Putamen (tissue), 1 donor: Measurements from ENCODE around the gene RNF41.
"Not testable (repeated sequence)": the region's sequence is repeated elsewhere in the genome, so short reads cannot be mapped to it uniquely, and the experiment has no call there.

Experiments
- DNase-seq: peaks from one replicate; pipeline ENCODE4 v3.0.0-alpha.2; 2016; ENCODE audit warnings: low spot score

RNF41 gene

GRCh38 chr12:56208006-56208405, 13.7 kb downstream of the RNF41 start:
- DNase-seq: no peak

DNA sequence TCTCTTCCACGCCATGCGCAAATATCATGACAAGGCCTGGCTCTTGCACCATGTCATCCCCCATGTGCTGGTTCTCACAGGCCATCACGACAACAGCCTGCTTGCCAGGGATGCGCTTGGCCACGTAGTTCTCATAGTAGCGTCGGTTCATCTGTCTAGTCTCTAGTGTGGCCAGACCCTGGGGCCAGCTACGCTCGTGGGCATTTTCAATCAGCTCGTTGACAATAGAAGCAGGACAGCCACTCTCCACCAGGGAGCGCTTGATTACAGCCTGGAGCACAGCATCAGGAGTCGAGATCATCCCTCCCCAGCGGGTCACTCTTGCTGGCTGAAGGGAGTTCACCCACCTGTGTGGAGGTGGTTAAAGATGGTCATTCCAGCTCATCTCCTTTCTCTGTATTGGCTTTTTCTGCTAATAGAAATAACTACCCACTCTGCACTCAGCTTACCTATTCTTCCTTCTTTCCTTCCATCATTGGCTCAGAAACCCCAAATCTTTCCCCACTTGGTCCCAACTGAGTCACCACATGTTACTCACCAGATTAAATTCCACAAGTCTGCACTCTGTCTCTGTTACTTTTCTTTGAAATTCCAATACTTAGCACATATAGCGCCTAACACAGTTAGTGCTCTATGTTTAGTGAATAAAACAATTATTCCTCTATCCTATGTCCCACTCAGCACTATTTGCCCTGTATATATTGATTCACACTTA, 15.1 kb downstream of the RNF41 start:
- DNase-seq: no peak

- no peak for DNase-seq
Observed at GRCh38 chr12:56205445-56205844, 16.3 kb downstream of the RNF41 start.

- no peak for DNase-seq
Observed at GRCh38 chr12:56204275-56204674, 17.4 kb downstream of the RNF41 start.

- DNase-seq: no peak
Observed at GRCh38 chr12:56202838-56203237, 18.9 kb downstream of the RNF41 start.

DNA sequence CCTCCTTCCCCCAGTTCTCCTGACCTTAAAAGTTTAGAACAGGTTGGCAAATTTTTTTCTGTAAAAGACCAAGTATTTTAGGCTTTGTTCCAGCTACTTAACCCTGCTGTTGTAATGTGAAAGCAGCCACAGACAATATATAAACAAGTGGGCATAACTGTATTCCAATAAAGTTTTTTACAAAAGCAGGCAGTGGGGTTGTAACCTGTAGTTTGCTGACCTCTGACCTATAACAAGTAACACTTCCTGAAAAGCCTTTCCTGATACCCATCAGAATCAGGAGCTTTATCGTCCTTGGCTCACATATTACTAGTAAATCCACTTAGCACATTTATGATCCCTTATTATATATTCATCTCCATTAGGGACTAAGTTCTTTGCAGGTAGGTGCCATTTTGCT, 19.4 kb downstream of the RNF41 start:
- no peak for DNase-seq

- DNase-seq: no peak
Observed at GRCh38 chr12:56198836-56199235, 22.9 kb downstream of the RNF41 start.

DNA sequence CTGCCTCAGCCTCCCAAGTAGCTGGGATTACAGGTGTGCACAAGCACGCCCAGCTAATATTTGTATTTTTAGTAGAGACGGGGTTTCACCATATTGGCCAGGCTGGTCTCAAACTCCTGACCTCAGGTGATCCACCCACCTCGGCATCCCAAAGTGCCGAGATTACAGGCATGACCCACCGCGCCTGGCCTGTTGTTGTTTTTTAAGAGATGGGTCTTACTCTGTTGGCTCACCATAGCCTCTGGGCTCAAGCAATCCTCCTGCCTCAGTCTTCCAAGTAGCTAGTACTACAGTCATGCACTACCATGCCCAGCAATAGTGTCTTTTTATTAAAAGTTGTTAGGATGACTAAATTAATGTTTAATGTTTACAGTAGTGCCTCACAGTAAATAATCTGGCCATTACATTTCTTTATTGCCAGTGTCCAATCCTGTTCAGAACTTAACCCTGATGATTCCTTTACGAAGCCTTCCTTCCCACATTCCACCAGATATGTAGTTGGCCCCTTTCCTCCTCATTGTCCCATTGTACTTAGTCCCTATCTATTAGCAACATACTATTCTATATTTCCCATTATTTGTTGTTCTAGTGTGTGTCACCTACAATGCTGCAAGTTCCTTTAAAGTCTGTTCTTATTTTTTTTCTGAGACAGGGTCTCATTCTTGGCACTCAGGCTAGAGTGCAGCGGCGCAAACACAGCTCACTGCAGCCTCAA, 23.6 kb downstream of the RNF41 start:
- DNase-seq: no peak

GRCh38 chr12:56196818-56197550, 24.7 kb downstream of the RNF41 start:
- DNase-seq: not testable (repeated sequence)

GRCh38 chr12:56193025-56193578, 28.6 kb downstream of the RNF41 start:
- peak; percentile 78 for DNase-seq

- no peak for DNase-seq
Observed at GRCh38 chr12:56192582-56192981, 29.1 kb downstream of the RNF41 start.

DNA sequence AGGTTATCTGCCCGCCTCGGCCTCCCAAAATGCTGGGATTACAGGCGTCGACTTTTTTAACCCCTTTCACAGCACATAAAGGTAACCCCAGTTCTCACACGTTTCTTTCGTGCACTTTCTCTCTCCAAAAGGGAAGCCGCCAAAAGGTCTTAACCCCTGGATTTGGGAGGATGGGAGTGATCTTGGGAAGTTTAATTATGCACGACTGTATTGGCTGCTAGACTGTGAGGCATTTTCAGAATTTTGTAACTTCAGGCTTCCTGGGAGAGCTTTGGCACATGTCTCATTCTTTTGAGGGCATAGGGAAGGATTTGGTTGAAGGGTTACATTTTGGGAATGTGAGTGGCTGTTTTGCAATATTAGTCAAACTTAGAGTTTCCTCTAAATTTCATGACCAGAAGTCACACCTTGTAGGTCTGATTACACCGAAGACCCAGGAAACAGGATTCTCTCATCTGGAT, 31.0 kb downstream of the RNF41 start:
- DNase-seq: no peak

DNA sequence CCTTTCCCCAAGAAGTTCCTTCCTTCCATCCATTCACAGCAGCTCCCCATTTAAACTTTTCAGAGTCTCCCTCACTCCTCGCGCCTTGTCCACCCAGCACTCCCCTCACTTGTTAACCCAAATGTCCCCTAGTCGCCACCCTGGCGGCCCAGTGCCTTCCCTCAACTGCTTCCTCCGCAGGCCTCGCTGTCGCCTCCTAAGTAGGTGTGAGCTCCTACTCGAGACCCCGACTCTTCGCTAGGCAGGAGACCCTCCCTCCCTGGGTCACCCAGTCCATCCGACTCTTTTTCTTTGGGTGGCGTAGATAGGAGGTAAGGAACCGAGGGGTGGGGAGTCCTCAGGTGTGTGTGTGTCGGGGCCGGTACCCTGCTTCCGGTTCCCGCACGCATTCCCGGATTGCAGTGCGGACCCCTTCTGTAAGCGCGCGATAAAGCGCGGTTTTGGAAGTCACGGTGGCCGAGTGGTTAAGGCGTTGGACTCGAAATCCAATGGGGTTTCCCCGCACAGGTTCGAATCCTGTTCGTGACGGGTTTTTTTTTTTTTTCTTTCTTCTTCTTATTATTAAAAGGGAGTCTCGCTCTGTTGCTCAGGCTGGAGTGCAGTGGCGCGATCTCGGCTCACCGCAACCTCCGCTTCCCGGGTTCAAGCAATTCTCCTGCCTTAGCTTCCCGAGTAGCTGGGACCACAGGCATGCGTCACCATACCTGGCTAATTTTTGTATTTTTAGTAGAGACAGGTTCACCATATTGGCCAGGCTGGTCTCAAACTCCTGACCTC, 31.6 kb downstream of the RNF41 start:
- DNase-seq: peak; percentile 86

- peak; percentile 81 for DNase-seq
Observed at GRCh38 chr12:56189099-56189917, 32.4 kb downstream of the RNF41 start, which contains the start of gene SMARCC2. Gene SMARCC2, minus strand, starts transcription at chr12:56189483. Its CDS starts 22 bp downstream, at chr12:56189461.

GRCh38 chr12:56188778-56189098, 33.0 kb downstream of the RNF41 start:
- DNase-seq: peak; percentile 13

- peak; percentile 3 for DNase-seq
Observed at GRCh38 chr12:56188131-56188777, 33.5 kb downstream of the RNF41 start.

DNA sequence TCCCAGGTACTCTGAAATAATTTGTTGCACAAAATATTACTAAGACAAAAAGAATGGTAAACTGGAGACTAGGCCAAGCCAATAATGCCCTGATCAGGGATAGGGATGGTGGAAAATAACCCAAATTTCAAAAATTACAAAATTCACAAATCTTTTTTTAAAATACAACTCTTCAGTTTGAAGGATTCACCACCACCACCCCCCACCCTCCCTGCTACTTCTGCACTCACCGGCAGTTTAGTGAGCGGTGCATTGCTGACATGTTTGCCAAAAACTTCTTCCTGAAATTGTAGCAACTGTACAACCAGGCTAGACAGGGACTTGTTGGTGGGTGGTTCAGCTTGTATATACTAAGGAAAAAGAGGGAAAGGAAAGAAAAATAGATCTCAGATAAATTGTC, 34.8 kb downstream of the RNF41 start:
- DNase-seq: no peak

- no peak for DNase-seq
Observed at GRCh38 chr12:56178347-56178746, 43.4 kb downstream of the RNF41 start.

DNA sequence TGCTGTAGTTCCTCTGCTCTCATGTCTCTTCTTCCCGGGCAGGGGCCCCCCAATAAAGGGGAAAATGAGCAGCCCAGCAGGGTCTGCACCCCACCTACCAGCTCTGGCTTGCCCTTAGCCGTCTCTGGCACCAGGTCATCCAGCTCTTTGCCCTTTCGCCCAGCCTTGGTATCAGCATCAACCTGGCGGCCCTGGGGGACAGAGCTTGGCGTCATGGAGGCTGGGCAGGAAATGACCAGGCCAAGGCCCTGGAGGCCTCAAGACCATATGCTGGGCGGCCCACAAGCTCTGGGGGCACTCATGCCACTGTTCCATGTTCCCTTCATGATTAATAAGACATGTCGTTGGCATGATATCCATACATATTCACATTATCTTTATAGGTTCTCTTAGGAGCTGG, 48.9 kb downstream of the RNF41 start:
- no peak for DNase-seq

DNA sequence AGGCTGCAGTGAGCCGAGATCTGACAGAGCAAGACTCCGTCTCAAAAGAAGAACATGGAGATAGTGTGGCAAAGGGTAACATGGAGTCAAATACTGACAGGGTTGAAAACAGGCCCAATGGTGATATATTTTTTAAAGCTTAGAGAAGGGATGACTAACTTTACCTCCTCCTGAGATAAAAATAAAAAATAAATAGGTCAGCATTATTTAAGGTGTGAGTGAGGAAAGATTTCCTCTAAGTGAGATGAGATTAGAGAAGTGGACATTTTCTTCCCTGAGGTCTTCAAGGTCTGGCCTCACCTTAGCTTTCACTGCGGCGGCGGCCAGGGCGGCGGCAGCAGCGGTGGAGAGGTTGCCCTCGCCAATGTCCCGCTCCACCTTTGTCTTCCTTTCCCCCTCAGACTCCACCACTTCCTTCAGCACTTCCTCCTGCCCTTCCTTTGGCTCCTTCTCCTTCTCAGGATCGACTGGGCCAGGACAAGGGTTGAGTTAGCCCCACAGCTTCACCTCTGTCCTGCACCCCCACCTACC, 52.4 kb downstream of the RNF41 start:
- DNase-seq: no peak
